GOT3 (cell line): ENCODE results near the gene REXO2.

Experiments
- DNase-seq: peaks from one replicate; lab custom pipeline; 2025; ENCODE audit warnings: mixed read lengths; lab: John Stamatoyannopoulos, UW

REXO2 gene

GRCh38 chr11:114440971-114441763 lies 1.9 kb downstream of the REXO2 start:
- no peak for DNase-seq

- DNase-seq = no peak
These were observed 2.7 kb downstream of the REXO2 start for GRCh38 chr11:114441921-114442320.

- no peak for DNase-seq
These were observed 3.3 kb downstream of the REXO2 start for GRCh38 chr11:114442536-114442935.

DNA sequence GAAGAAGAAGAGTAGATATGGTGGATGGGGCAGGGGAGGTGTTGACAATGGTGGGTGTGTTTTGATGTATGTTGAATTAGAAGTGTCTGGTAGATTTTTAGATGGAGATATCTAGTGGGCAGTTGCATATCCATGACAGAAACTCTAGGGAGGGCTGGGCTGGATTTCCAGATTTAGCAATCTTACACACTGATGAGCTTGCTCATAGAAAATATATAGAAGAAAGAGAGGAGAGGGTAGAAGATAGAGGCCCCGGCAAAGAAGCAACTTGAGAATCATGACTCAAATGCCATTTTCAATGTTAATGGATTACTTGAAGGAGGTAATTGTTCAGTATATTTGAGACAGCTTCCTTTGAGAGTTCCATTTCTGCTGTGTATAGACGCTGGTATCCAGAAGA lies 8.2 kb downstream of the REXO2 start:
- no peak for DNase-seq

GRCh38 chr11:114447892-114448291 lies 8.6 kb downstream of the REXO2 start:
- DNase-seq = no peak

DNA sequence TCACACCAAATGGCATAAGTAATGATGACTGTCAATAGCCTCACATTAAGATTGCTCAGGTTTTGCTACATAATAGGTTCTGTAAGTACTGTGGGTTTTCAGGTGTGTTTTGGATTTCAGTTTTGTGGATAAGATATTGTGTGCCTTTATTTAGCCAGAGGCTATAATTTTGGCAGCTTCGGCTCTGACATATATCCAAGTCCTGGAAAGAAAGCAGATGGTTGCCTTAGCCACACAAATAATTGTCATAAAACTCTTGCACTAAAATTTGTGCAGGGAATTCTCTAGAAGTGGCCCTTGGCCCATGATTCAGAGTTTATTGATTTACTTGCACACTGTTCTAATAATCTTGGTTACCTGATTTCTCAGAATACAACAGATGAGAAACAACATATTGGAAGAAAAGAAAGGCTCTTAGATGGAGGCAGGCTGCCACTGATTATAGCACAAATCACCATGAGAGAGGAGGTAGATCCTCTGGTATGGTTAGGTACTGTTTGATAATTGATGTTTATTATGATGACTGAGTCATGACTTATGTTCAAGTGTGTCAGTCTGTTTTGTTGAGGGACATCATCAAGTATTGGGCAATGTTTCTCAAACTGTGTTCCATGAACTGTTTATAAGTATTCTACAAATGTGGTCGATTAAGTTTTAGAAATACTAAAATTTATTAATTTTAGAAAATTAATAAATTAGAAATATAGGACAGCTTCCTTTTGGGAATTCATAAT lies 9.6 kb downstream of the REXO2 start:
- no peak for DNase-seq

GRCh38 chr11:114449845-114450244 lies 10.6 kb downstream of the REXO2 start:
- DNase-seq = no peak

GRCh38 chr11:114452399-114452798 lies 13.1 kb downstream of the REXO2 start:
- no peak for DNase-seq

DNA sequence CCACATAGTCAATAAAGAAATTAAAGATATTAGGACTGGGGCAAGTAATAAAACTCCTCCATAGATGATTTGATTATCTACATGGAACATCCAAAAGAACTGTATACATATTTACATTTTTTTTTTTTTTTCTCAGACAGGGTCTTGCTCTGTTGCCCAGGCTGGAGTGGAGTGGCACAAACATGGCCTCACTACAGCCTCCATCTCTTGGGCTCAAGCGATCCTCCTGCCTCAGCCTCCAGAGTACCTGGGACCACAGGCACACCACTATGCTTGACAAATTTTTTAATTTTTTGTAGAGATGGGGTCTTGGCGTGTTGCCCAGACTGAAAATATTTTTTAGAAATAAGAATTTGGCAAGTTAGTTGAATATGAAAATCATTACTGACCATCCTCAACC lies 24.7 kb downstream of the REXO2 start:
- DNase-seq = no peak

DNA sequence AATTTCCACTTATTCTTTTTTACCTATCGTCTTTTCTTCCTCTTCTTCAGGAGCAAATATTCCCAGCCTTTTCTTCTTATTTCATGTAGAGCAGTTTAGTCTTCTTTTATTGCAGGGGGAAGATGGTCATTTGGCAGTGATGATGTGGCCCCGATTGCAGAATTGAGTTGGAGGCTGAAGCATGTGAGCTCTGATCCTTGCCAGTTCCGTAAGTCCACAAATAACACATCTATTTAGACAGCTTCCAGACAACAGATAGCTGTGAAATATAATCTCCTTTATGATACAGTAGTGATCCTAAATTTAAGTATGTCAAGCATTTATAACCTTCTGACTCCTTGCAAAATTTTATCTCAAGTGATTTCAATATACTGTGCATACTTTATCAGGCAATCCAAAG lies 27.5 kb downstream of the REXO2 start:
- no peak for DNase-seq

GRCh38 chr11:114472661-114473060 lies 33.4 kb downstream of the REXO2 start:
- DNase-seq = no peak

DNA sequence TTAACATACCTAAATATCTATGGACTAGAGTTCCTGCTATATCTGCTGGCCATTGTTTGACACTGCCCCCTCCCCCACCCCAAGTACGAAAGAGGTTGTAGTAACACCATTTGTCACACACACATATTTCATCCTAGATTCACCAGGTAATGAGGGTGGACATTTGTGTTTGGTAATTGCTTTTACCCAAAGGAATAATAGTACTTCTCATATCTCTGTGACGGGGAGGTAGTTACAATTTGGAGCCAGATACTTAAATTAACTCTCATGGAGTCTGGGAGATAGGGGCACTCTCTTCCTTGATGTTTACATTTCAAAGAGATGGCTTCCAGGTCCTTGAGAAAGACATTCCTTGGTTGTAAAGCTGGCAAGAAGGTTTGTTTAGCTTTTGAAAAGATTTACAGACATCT lies 38.7 kb downstream of the REXO2 start:
- no peak for DNase-seq

DNA sequence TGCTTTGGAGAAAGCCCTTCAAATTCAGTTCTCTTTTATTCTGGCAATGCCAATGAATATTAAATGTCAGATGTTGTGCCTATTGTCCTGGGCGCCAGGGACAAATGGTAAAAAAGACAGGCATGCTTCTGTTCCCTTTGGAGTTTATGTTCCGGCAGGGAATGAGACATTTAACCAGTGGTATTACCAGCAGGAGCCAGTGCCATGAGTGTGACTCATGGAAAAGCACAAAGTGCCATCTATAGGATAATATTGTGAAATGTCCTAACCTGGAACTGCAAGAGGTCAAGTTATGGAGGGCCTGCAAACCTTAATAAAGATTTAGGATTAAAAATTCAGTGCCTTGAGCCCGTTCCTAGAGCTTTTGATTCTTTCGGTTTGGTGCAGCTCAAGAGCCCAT lies 39.5 kb downstream of the REXO2 start:
- DNase-seq = no peak

- no peak for DNase-seq
These were observed 40.1 kb downstream of the REXO2 start for GRCh38 chr11:114479331-114479730.

DNA sequence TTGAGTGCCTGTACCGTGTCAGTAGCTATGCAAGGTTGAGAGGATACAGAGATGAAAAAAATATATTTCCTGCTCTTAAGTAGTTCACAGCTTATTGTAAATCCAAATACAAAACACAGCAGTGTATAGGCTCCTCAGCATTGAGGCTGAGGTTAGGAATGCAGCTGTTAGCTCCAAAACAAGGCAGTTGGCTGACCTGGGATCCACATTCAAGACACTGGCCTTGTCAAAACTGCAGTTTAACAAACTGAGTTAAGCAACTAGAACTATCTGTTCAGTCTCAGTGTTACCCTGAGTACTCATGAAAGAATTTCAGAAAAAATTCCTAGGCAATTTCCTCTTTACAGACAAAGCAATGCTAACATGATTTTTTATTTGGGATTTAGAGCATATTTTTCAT lies 42.8 kb downstream of the REXO2 start:
- DNase-seq = no peak

DNA sequence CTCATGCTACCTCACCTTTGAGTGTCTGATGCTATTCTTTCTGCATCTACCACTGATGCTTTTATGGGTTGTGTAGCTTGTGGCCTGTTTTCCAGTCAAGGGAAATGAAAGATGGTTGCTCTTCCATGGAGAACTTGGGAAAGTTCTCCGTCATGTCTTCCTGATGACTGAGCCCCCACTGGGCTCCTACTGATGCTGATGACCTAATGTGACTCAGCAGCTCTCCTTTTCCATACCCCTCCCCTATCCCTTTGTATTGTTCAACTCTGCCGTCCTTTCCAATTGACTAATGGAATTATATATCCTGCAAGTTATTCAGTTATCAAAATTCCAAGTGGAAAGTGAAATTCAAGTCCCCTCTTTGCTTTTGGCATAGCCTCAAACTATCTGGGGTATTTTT lies 44.7 kb downstream of the REXO2 start:
- DNase-seq = no peak

GRCh38 chr11:114496915-114497314 lies 57.6 kb downstream of the REXO2 start:
- no peak for DNase-seq

DNA sequence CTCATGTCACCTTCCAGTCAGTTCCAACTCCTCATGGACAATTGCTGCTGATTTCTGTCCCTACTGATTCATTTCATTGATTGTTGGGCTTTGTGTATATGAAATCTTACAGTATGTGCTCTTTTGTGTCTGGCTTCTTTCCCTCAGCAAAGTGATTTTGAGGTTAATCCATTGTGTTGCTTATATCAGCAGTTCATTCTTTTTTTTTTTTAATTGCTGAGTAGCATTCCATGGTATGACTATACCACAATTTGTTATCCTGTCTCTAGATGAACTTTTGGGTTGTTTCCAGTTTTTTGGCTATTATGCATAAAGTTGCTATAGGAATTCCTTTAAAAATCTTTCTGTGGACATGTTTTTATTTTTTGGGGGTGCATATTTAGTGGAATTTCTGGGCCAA lies 60.5 kb downstream of the REXO2 start:
- DNase-seq = no peak
